C4-2B (cell line): ENCODE measurements around the gene TRAPPC3.

Source experiments
- CTCF ChIP-seq: fragments of 450-650 bp; conservative IDR thresholded peaks from 2 replicates; pipeline ENCODE4 v1.5.1; 2017; ENCODE audit warnings: mild to moderate bottlenecking
- ZFX ChIP-seq: fragments of 450-650 bp; IDR thresholded peaks from 2 replicates; pipeline ENCODE4 v1.6.1; 2017

- no peak for TF ChIP-seq CTCF
- no peak for TF ChIP-seq ZFX
Observed at GRCh38 chr1:36179220-36179600, 29.9 kb upstream of the TRAPPC3 start.
